Stimulated activated naive B cell treated with anti-CD40 and anti-IgM and Interleukin-4, amounts not matched to agents 10 μg/mL and 1 μg/mL and 100 μg/mL, for 72 hours (primary cell): ENCODE data around the gene RENBP.
A peak's percentile ranks its signal among the peaks of the same experiment; 100 is the strongest.

Source experiments
- ATAC-seq, 2 donors: fragments of 150-1000 bp; cut with Tn5 transposase; replicated peaks; 2 replicates each; pipeline ENCODE4 v1.10.0; 2021; ENCODE audit warnings: moderate library complexity in 1 of 2
- DNase-seq: peaks from one replicate; pipeline ENCODE4 v3.0.0; 2021
- H3K27ac Mint-ChIP-seq: one replicate; pipeline ENCODE4 v1.8.0; 2022; ENCODE audit warnings: mild to moderate bottlenecking, mixed read lengths
- H3K27me3 Mint-ChIP-seq, 2 donors: one replicate each; pipeline ENCODE4 v1.8.0; 2022; ENCODE audit warnings: mixed read lengths in 2 of 2
- H3K36me3 Mint-ChIP-seq, 2 donors: one replicate each; pipeline ENCODE4 v1.8.0; 2022; ENCODE audit warnings: mixed read lengths in 2 of 2, mild to moderate bottlenecking in 1 of 2
- H3K4me1 Mint-ChIP-seq, 2 donors: one replicate each; pipeline ENCODE4 v1.8.0; 2022; ENCODE audit warnings: mixed read lengths in 2 of 2, mild to moderate bottlenecking in 1 of 2
- H3K4me3 Mint-ChIP-seq, 2 donors: one replicate each; pipeline ENCODE4 v1.8.0; 2022; ENCODE audit warnings: mild to moderate bottlenecking in 2 of 2, mixed read lengths in 2 of 2, moderate library complexity in 1 of 2
- H3K9me3 Mint-ChIP-seq, 2 donors: one replicate each; pipeline ENCODE4 v1.8.0; 2022; ENCODE audit warnings: mixed read lengths in 2 of 2, mild to moderate bottlenecking in 1 of 2

Gene RENBP

DNA sequence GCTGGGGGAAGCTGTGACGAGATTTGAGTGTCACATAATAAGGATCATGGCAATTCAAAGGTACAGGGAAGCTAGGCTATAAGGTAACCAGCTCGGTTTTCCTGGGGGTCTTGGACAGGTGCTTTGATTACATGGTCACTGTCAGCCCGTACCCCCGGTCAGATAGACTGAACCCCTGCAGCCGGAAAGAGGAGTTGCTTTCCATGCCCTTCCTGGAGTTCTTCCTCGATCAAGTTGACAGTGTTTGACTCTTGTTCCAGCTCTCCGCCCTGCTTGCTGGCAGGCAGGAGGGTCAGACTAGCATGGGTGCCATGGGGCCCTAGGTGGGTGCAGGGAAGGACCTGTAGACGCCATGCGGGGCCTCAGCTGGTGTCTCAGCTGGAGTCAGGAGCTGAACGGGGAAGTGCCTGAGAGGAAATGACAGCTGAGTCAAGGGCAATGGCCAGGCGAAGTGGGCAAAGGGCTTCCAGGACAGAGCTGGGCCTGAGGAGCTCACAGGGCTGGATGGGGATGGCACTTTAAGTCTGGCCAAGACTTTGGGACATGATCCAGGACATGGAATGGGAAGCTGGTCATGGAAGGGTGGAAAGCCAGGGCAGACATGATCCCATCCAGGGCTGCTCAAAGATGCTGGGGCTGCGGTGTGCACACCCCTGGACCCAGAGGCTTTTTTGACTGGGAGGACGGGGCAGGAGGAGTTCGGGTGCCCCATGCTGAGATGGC, 29.7 kb upstream of the RENBP start:
- ATAC-seq = no peak
- Mint-ChIP-seq H3K27me3 (no peaks in the 10 kb centered on the region), H3K9me3 (no peaks in the 10 kb centered on the region), H3K4me3 (peak overlapping the region; percentile 46 to 86), H3K36me3 (peaks cover 15 to 25% of the 10 kb centered on the region in 2 donors), H3K4me1 (peaks cover 20 to 23% of the 10 kb centered on the region in 2 donors), H3K27ac (peak overlapping the region; percentile 96)
- no peak for DNase-seq

DNA sequence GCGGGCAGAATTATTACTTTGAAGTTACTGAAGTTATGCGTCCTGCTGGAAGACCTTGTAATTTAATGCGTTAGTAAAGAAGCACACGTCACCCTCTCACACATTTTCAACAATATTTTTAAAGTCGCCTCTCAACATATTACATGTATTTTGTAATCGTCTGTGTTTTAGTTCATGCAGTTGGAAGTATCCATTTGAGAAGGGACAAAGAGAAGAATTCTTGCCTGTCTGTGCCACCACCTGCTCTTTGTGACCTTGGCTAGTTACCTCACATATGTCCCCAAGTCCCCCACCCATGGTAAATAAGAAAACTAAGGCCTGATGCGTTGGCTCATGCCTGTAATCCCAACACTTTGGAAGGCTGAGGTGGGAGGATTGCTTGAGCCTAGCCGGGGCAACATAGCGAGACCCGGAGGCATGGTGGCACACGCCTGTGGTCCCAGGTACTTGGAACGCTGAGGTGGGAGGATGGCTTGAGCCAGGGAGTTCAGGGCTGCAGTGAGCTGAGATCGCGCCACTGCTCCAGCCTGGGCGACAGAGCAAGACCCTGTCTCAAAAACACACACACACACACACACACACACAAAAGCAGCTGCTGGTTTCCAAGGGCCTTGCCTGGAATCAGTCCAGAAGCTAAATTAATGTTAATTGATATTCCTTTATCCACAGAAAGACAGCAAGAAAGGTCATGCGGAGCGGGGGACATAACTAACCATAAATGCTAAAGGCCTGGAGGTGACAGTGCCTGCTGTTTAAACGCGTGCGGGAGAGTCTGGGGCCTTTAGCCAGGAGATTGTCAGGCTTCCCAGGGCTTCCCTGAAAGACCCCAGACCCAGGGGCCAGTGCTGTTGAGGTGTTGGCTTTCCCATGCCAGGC, 28.9 kb upstream of the RENBP start:
- H3K27ac Mint-ChIP-seq = peak overlapping the region; percentile 96
- H3K4me1 Mint-ChIP-seq = peaks cover 22 to 28% of the 10 kb centered on the region in 2 donors
- no peaks in the 10 kb centered on the region for H3K27me3 Mint-ChIP-seq
- peaks cover 18 to 29% of the 10 kb centered on the region in 2 donors for H3K36me3 Mint-ChIP-seq
- ATAC-seq = no peak
- peak overlapping the region; percentile 84 to 86 for H3K4me3 Mint-ChIP-seq
- DNase-seq = no peak
- no peaks in the 10 kb centered on the region for H3K9me3 Mint-ChIP-seq

DNA sequence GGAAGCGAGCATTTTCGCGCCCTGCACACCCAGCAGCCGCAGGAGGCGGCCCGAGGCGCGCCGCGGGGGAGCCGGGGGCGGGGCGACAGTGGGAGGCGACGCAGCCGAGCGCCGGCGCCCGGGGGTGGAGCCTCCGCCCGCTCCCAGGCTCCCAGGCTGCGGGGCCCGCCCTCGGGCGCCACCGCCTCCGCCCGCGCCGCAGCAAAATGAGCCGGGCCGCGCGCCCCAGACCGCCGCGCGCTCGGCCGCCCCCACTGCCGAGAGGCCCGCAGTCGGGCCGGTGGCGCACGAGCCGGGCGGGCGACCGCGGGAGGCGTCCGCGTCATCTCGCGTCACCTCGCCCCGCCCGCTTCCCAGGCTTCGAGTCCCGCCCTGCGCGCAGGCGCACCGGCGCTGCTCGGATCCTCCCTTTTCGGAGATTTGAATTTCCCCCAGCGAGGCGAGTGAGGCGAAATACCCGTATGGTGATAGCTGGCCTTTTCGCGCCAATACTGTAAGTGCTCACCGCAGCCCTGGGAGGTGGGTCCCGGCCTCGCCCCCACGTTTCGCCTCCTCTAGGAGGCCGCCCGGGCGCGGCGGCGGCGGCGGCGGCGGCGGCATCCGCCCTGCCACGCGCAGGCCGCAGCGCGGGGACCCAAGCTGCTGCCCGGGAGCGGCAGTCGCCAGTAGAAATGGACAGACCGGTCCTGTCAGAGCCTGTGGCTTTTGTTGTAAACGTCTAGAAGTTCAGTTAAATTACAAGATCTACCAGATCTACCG, 28.1 kb upstream of the RENBP start, which contains the start of gene TMEM187:
TSS of gene TMEM187 (plus strand) at position 387 of the 759 bp plus-strand sequence. CDS start 9,309 bp downstream, outside the sequence.
- Mint-ChIP-seq H3K36me3 (peaks cover 21 to 37% of the 10 kb centered on the region in 2 donors), H3K27me3 (no peaks in the 10 kb centered on the region), H3K27ac (peak within 1 kb of the TSS; percentile 100), H3K4me3 (peak within 1 kb of the TSS; percentile 98 to 100), H3K9me3 (no peaks in the 10 kb centered on the region), H3K4me1 (peaks cover 29 to 36% of the 10 kb centered on the region in 2 donors)
- DNase-seq (peak; percentile 88), ATAC-seq (peak; percentile 53 to 58)

DNA sequence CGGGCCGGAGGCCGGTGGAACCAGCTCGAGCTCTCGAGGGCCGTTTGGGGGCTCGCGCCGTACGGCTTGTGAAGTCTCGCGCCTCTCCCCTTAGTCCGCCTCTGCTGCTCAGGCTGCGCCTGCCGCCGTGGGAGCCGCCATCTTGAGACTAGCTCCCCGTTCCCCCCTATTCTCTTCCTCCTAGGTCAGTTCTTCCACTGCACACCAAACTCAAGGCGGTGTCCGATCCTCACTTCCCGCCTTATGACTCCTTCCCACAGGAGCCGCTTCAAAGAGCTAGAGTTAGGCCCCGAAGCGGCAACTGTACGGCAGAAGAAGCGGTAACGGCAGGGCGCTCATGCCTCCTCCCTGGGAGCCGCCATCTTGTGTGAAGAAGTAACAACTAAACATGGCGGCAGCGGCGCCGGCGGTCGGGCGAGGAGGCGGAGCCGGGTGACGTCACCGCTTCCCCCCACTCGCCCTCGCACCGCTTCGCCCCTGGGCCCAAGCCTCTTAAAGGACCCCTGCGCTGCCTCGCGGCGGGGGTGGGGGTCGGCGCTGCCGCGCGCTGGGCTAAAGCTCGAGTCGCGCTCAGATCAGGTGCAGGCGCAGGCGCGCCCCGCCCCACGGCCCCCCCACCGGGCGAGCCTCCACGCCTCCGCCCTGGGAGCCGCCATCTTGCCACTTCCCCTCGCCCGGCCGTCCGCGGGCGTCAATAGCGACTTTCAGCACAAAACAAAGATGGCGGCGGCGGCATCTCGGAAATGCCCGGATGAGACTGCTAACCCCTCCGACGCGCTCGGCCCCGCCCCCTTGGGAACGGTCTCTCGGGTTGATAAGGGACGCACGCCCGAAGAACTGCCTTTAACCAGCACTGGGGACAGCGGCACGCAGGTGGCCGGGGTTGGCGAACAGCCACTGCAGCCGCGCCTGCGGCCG, 27.3 kb upstream of the RENBP start, which contains the start of gene HCFC1:
TSS of gene HCFC1 (minus strand) at position 369 of the 918 bp plus-strand sequence. CDS start 978 bp downstream, outside the sequence.
- Mint-ChIP-seq H3K36me3 (peaks cover 26 to 42% of the 10 kb centered on the region in 2 donors), H3K27ac (peak within 1 kb of the TSS; percentile 100), H3K4me3 (peak within 1 kb of the TSS; percentile 98 to 100), H3K4me1 (peaks cover 34 to 42% of the 10 kb centered on the region in 2 donors), H3K9me3 (no peaks in the 10 kb centered on the region), H3K27me3 (no peaks in the 10 kb centered on the region)
- DNase-seq (peak; percentile 89), ATAC-seq (peak; percentile 51 to 57)

DNA sequence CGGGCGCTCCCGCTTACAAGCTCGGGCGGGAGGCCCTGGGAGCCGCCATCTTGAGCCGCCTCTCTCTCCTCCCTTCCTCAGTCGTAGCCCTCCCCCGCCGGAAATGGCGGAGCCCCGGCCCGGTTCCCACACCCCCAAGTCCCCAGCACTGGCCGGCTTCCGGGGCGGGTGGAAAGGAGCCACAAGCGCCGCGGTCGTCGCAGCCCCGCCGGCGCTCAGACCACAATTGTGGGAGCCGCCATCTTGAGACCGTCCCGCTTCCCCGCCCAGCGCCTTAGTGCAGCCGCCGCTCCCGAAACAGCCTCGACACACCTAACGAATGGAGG, 26.6 kb upstream of the RENBP start:
- DNase-seq = peak; percentile 84
- Mint-ChIP-seq H3K4me3 (peak overlapping the region; percentile 98 to 100), H3K27ac (peak overlapping the region; percentile 100), H3K9me3 (no peaks in the 10 kb centered on the region), H3K27me3 (no peaks in the 10 kb centered on the region), H3K36me3 (peaks cover 26 to 47% of the 10 kb centered on the region in 2 donors), H3K4me1 (peaks cover 39 to 45% of the 10 kb centered on the region in 2 donors)
- peak; percentile 61 to 62 for ATAC-seq

GRCh38 chrX:153970357-153971123, 26.1 kb upstream of the RENBP start:
- DNase-seq = no peak
- Mint-ChIP-seq H3K36me3 (peaks cover 26 to 49% of the 10 kb centered on the region in 2 donors), H3K9me3 (no peaks in the 10 kb centered on the region), H3K27ac (peak overlapping the region; percentile 100), H3K27me3 (no peaks in the 10 kb centered on the region), H3K4me1 (peaks cover 39 to 50% of the 10 kb centered on the region in 2 donors), H3K4me3 (peak overlapping the region; percentile 98 to 100)
- ATAC-seq = peak; percentile 1 to 6

DNA sequence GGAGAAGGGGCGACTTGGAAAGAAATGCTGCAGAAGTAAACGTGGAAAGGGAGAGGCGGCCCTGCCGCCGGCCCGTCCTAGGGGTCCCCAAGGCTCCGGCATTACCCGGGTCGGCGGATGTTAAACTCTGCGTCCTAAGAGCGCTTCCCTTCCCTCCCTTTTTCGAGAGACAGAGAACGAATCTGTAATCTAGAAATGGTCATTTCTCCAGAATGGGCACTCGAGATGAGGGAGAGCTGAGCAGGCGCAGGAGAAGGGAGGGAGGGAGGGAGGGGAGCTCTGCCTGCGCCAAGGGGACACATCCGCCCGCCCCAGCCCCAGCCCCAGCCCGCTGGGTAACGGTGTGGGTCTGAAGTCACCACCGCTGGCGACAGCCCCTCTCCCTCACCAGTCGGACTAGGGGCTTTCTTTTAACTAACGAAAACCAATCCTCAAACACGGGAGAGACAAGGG, 25.5 kb upstream of the RENBP start:
- Mint-ChIP-seq H3K36me3 (peaks cover 28 to 52% of the 10 kb centered on the region in 2 donors), H3K4me3 (peak overlapping the region; percentile 98 to 100), H3K27ac (peak overlapping the region; percentile 90), H3K9me3 (no peaks in the 10 kb centered on the region), H3K27me3 (no peaks in the 10 kb centered on the region), H3K4me1 (peaks cover 42 to 53% of the 10 kb centered on the region in 2 donors)
- ATAC-seq (no peak), DNase-seq (no peak)

DNA sequence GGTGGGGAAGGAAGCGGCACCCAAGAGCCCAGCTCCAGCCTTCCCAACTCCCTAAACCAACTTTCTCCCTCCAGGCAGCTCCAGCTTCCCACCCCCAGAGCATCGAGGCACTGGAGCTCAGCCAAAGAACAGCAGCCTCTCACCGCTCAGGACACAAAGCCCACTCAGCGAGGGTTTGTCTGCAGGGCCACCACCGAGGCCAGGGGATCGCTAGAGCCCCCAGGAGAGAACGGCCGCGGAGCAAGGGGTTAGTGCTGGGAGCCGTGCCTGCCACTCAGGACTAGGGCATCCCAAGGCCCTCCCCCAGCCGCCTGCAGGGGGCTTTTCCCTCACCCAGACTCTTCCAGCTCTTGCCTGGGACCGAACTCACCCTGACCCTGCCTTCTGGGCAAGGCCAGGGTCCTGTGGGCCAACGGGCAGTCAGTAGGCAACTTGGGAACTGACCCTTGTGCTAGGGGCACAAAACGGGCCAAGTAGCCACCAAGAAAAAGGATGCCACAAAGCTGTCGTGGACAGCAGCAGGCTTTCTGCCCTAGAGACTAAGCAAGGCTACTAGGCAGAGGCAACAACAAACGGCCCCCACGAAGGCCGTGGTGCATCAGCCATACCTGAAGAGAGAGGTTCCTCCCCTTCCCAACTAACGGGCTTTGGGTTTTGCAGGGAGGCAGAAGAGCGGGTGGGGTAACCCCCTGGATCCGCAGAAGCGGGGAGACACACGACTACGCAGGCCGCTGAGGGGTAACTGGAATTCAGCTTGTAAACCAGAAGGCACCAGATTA, 24.9 kb upstream of the RENBP start:
- no peaks in the 10 kb centered on the region for H3K9me3 Mint-ChIP-seq
- H3K4me1 Mint-ChIP-seq = peaks cover 35 to 47% of the 10 kb centered on the region in 2 donors
- no peaks in the 10 kb centered on the region for H3K27me3 Mint-ChIP-seq
- H3K36me3 Mint-ChIP-seq = peaks cover 28 to 46% of the 10 kb centered on the region in 2 donors
- DNase-seq (no peak), ATAC-seq (no peak)
- H3K27ac Mint-ChIP-seq = peak overlapping the region; percentile 90
- H3K4me3 Mint-ChIP-seq = peak overlapping the region; percentile 98 to 100

DNA sequence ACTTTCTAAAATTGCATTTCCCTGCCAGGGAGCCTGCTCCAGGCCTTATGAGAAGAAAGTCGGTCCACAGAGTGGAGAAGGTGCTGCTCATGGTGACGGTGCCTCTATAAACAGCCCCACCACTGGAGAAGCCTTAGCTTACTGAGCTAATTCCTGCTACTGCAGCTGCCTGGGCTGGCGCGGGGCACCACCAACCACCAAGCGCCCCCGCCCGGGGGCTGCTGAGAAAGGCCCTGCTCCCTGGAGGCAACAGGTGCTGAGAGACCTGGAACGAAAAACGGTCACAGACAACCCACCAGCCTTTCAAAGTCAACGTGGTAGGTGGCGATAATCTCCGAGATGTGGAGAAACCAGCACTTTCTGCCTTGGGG, 24.3 kb upstream of the RENBP start:
- H3K4me3 Mint-ChIP-seq = peak overlapping the region; percentile 98 to 100
- no peak for DNase-seq
- H3K9me3 Mint-ChIP-seq = no peaks in the 10 kb centered on the region
- H3K27me3 Mint-ChIP-seq = no peaks in the 10 kb centered on the region
- H3K4me1 Mint-ChIP-seq = peaks cover 30 to 41% of the 10 kb centered on the region in 2 donors
- H3K36me3 Mint-ChIP-seq = peaks cover 27 to 43% of the 10 kb centered on the region in 2 donors
- peak overlapping the region; percentile 90 for H3K27ac Mint-ChIP-seq
- ATAC-seq = no peak

- Mint-ChIP-seq H3K4me3 (peak overlapping the region; percentile 86 to 98), H3K36me3 (peaks cover 27 to 42% of the 10 kb centered on the region in 2 donors), H3K27ac (peak overlapping the region; percentile 89), H3K9me3 (no peaks in the 10 kb centered on the region), H3K4me1 (peaks cover 29 to 36% of the 10 kb centered on the region in 2 donors), H3K27me3 (no peaks in the 10 kb centered on the region)
- DNase-seq (no peak), ATAC-seq (no peak)
Observed at GRCh38 chrX:153968255-153968654, 23.8 kb upstream of the RENBP start.

DNA sequence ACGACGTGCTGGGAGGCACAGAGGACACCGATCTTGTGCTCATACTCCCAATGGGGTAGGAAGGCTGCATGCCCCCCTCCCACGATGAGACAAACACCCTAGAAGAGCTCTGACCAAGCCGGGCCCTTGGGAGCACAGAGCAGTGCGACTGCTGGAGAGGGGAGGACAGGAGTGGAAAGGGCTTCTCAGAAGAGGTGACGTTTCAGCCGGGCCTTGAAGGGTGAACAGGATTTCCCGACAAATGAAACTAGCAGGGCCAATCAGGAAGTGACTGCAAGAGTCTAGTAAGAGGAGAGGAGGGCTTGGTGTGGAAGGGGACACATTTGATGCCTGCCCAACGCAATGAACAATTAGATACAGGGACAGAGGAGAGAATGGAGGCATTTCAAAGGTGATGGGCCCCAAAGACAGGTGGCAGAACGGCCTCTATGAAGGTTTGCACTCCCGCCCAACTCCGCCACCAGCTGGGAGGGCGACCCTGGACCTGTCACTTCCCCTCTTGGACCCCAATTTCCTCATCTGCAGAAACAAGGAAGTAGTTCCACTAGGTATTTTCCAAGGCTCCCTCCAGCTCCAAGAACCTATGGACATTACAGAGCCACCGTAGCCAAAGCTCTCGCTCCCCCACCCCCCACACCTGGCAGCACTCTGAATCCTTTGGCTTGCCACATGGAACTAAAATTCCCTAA, 23.2 kb upstream of the RENBP start:
- peak overlapping the region; percentile 89 for H3K27ac Mint-ChIP-seq
- H3K27me3 Mint-ChIP-seq = no peaks in the 10 kb centered on the region
- H3K36me3 Mint-ChIP-seq = peaks cover 27 to 42% of the 10 kb centered on the region in 2 donors
- H3K4me1 Mint-ChIP-seq = peaks cover 29 to 36% of the 10 kb centered on the region in 2 donors
- DNase-seq = no peak
- peak overlapping the region; percentile 86 to 98 for H3K4me3 Mint-ChIP-seq
- ATAC-seq = no peak
- H3K9me3 Mint-ChIP-seq = no peaks in the 10 kb centered on the region
